Measurements from ENCODE around the gene WWOX. TPM values are rescaled to one million over a fixed set of nuclear protein-coding genes. Genes with fewer than 3 reads are reported as not detected.

The WWOX gene
- total and polyA plus RNA-seq, 2 of the 8 experiments (the other 6 are each of a cell fraction or from before 2014, with no cell fraction given) = 5.4 to 16.7 TPM

GRCh38 chr16:78750611-78751010 is 651.2 kb downstream of the WWOX start:
- H3K79me1 ChIP-seq (ENCODE audit: low read depth, low read length) = no peaks in the 10 kb centered on the region
- no peak overlapping the region for H3K9ac ChIP-seq (replicated peaks in 1 of 4; ENCODE audit: extremely low read depth in 1 of 4, low read depth in 3 of 4, low read length in 3 of 4)
- ChIA-PET CTCF (ENCODE audit: partially characterized antibody) (no interaction called here), POLR2A (ENCODE audit: partially characterized antibody) (no interaction called here)
- no peak overlapping the region for H3K4ac ChIP-seq (replicated peaks; ENCODE audit: insufficient read length, low read depth, low read length)
- H4K5ac ChIP-seq (ENCODE audit: insufficient read length, low read depth, low read length) = no peak overlapping the region
- H3K4me1 ChIP-seq (replicated peaks in 1 of 4; ENCODE audit: control insufficient read depth in 3 of 4, insufficient read depth in 4 of 4, low read length in 3 of 4) = peaks cover 0 to 5% (median 3%) of the 10 kb centered on the region in 4 experiments; a peak in 4 of 7 replicates
- H3K18ac ChIP-seq (ENCODE audit: extremely low read depth, low read length) = no peak overlapping the region
- H3K23ac ChIP-seq (ENCODE audit: insufficient read length) = no peak overlapping the region
- H3K27ac ChIP-seq (ENCODE audit: low read depth, low read length) = no peak overlapping the region
- FAIRE-seq = no peak
- no peaks in the 10 kb centered on the region for H3K23me2 ChIP-seq (ENCODE audit: low read depth, low read length)
- no peaks in the 10 kb centered on the region for H3K79me2 ChIP-seq (ENCODE audit: control insufficient read depth in 1 of 2, insufficient read depth in 2 of 2, low read length in 2 of 2)
- WGBS, 2 experiments (ENCODE audit: extremely low coverage in 1 of 2, insufficient coverage in 1 of 2, insufficient read length in 1 of 2, insufficient replicate concordance in 2 of 2, low coverage in 1 of 2, low lambda C conversion rate in 2 of 2, missing lambda C conversion rate in 1 of 2) = 95% methylated on average over 8 of the region's 8 CpGs; no CpG with 5 or more reads in 1 of the 2 experiments
- H3K27me3 ChIP-seq (replicated peaks in 1 of 4; ENCODE audit: control insufficient read depth in 3 of 4, extremely low read depth in 1 of 4, insufficient read depth in 3 of 4, low read length in 3 of 4) = no peaks in the 10 kb centered on the region
- no peak overlapping the region for H3K4me3 ChIP-seq (ENCODE audit: extremely low read depth in 1 of 4, insufficient read depth in 2 of 4, low read depth in 3 of 4, low read length in 4 of 4)
- no peak overlapping the region for H2BK5ac ChIP-seq (ENCODE audit: low read depth, low read length)
- no peaks in the 10 kb centered on the region for H4K20me1 ChIP-seq (replicated peaks in 1 of 2; ENCODE audit: control insufficient read depth in 1 of 2, insufficient read depth in 2 of 2, low read length in 2 of 2)
- H2BK12ac ChIP-seq (ENCODE audit: low read depth, low read length) = no peak overlapping the region
- no peak overlapping the region for H3K56ac ChIP-seq (replicated peaks; ENCODE audit: insufficient read length, low read depth, low read length)
- H2BK120ac ChIP-seq (replicated peaks; ENCODE audit: low read depth, low read length) = no peak overlapping the region
- H2BK20ac ChIP-seq (ENCODE audit: low read length) = no peak overlapping the region
- H4K91ac ChIP-seq (replicated peaks; ENCODE audit: insufficient read length, low read length) = no peak overlapping the region
- H3K14ac ChIP-seq (ENCODE audit: insufficient read length) = no peak overlapping the region
- no peaks in the 10 kb centered on the region; a peak in 1 of 4 replicates for H3K9me3 ChIP-seq (ENCODE audit: insufficient read depth in 2 of 2, low read depth in 1 of 2, low read length in 1 of 2)
- no peak for DNase-seq (ENCODE audit: low read depth in 1 of 2, low spot score in 2 of 2)
- no peak overlapping the region for H3K4me2 ChIP-seq (ENCODE audit: insufficient read depth in 1 of 2, low read depth in 2 of 2, low read length in 2 of 2)
- H2AK5ac ChIP-seq (ENCODE audit: low read depth, low read length) = no peak overlapping the region
- no peak overlapping the region for H4K8ac ChIP-seq (ENCODE audit: extremely low read depth, insufficient read depth, low read length)
- H2BK15ac ChIP-seq (ENCODE audit: low read length) = no peak overlapping the region
- H3K36me3 ChIP-seq (ENCODE audit: control insufficient read depth in 2 of 4, insufficient read depth in 4 of 4, low read length in 3 of 4) = no peaks in the 10 kb centered on the region
- no peak overlapping the region for H2AFZ ChIP-seq (ENCODE audit: low read length)
- TF ChIP-seq PHF8 (conservative IDR thresholded peaks at IDR 0.05; ENCODE audit: low read depth, low read length) (no peak), EGR1 (IDR thresholded peaks at IDR 0.05; ENCODE audit: borderline replicate concordance, low read depth, low read length) (no peak), POLR2AphosphoS5 (IDR thresholded peaks at IDR 0.05; ENCODE audit: low read depth, low read length) (no peak), USF2 (IDR thresholded peaks at IDR 0.05; ENCODE audit: low read length) (no peak), NRF1 (IDR thresholded peaks at IDR 0.05; ENCODE audit: low read depth, low read length) (no peak), CHD1 (IDR thresholded peaks at IDR 0.05; ENCODE audit: low read depth, low read length) (no peak), TCF12 (IDR thresholded peaks at IDR 0.05; ENCODE audit: low read depth, low read length) (no peak), RBBP5 (IDR thresholded peaks at IDR 0.05; ENCODE audit: borderline replicate concordance, low read depth, low read length) (no peak)

Measured in H1 (cell line).